Colon (tissue), 2 donors: ENCODE measurements around the gene SNAPC2.

Experiments used
- FAIRE-seq: peaks from 2 replicates; lab custom pipeline; 2012; peaks lifted over from hg19 to GRCh38; lab: Jason Lieb, UNC
- donor health status: control.
- donor health status: control.

SNAPC2 gene

GRCh38 chr19:7968008-7968795 lies 48.1 kb downstream of the SNAPC2 start:
- FAIRE-seq, result no peak

- no peak for FAIRE-seq
These were observed 48.8 kb downstream of the SNAPC2 start for GRCh38 chr19:7968796-7969554.

DNA sequence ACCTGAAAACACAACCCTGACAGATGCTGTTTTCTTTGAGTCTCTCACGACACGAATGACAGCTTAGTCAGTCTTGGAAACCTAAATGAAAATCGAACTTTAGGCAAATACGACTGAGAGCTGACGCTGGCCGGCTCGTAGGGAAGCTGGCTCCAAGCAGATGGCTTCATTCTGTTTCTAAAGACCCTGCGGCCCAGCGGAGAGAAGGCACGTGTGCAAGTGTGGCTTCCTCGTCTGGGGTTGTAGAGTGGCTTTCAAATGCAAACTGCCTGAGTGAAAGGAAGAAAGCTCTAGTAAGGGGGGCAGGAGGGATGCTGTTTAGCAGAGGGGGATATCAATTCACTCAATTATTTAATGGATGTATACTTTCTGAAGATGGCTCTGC lies 49.4 kb downstream of the SNAPC2 start:
- no peak for FAIRE-seq

DNA sequence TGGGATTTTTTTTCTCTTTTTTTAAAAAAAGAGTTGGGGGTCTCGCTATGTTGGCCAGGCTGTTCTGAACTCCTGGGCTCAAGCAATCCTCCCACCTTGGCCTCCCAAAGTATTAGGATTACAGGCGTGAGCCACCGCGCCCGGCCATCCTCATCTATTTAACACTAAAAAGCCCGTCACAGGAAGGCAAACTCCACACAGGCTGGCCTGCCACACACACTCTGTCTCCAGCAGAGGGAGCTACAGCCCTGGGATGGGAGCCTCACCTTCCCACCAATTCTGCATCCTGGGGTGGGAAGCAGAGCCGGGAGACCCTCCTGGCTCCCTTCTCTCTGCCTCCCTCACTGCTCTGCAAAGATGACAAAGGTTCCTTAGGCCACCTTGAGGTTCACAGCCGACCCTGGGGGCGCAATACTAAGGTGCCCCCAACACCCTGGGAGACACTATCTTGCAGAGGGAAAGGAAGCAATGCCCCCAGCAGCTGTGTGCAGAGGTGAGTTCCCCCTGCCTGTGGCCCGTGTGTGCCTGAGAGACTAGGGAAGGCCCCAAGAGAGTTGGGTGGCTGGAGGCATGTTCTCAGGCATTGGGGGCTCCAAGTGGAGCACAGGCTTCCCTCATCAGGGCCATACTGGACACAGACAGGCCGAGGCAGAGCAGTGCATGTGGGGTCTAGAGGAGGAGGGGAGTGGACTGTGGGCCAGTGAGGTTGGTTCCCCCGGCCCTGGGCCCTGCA lies 50.7 kb downstream of the SNAPC2 start:
- no peak for FAIRE-seq

- FAIRE-seq, result no peak
These were observed 51.7 kb downstream of the SNAPC2 start for GRCh38 chr19:7971553-7972520.
